Activated B cell treated with CpG ODN at 0.5 μM for 24 hours (primary cell): Measurements from ENCODE around the gene CHCHD3. TPM values are rescaled to one million over a fixed set of nuclear protein-coding genes. Genes with fewer than 3 reads are reported as not detected.
"Not testable (repeated sequence)": the region's sequence is repeated elsewhere in the genome, so short reads cannot be mapped to it uniquely, and the experiment has no call there.

ENCODE experiments used
- ATAC-seq: fragments of 200-7000 bp; cut with Tn5 transposase; one replicate; pipeline ENCODE4 v1.10.0; 2021; ENCODE audit warnings: low read depth, mild to moderate bottlenecking, moderate library complexity
- CTCF ChIA-PET: fragments of 350-600 bp; sonication (Branson Sonifier 250); formaldehyde crosslinking; loops from one replicate; lab custom pipeline; 2021; ENCODE audit warnings: antibody characterized with exemption; lab: Charles Lee
- POLR2A ChIA-PET: fragments of 350-600 bp; sonication (Branson Sonifier 250); formaldehyde crosslinking; loops from one replicate; lab custom pipeline; 2021; ENCODE audit warnings: antibody characterized with exemption; lab: Charles Lee
- DNase-seq: peaks from one replicate; pipeline ENCODE4 v3.0.0; 2022
- H3K27ac Mint-ChIP-seq: one replicate; pipeline ENCODE4 v1.8.0; 2020; ENCODE audit warnings: mixed read lengths
- H3K27me3 Mint-ChIP-seq: one replicate; pipeline ENCODE4 v1.8.0; 2021; ENCODE audit warnings: mixed read lengths
- H3K36me3 Mint-ChIP-seq: one replicate; pipeline ENCODE4 v1.8.0; 2021; ENCODE audit warnings: low read depth, mixed read lengths
- H3K4me1 Mint-ChIP-seq: one replicate; pipeline ENCODE4 v1.8.0; 2021; ENCODE audit warnings: mixed read lengths
- H3K4me3 Mint-ChIP-seq: one replicate; pipeline ENCODE4 v1.8.0; 2020; ENCODE audit warnings: mild to moderate bottlenecking, mixed read lengths
- H3K9me3 Mint-ChIP-seq: one replicate; pipeline ENCODE4 v1.8.0; 2020; ENCODE audit warnings: mixed read lengths
- intact Hi-C: fragments of 100-400 bp; cut with micrococcal nuclease; formaldehyde crosslinking; loops from one replicate; pipeline ENCODE4 v1.15.1; 2024
- total RNA-seq: library from RNA; stranded (reverse); gene quantifications from 2 replicates; pipeline ENCODE4 v1.2.3, GENCODE V29; 2022
- TF ChIP-seq, protein P1 (sequence below): fragments of 200-600 bp; IDR thresholded peaks from one replicate; pipeline ENCODE4 v1.8.0; 2022; ENCODE audit warnings: antibody characterized with exemption, mild to moderate bottlenecking

The CHCHD3 gene
- total RNA-seq, 1 donor from 2014 or later = 53.6 TPM

DNA sequence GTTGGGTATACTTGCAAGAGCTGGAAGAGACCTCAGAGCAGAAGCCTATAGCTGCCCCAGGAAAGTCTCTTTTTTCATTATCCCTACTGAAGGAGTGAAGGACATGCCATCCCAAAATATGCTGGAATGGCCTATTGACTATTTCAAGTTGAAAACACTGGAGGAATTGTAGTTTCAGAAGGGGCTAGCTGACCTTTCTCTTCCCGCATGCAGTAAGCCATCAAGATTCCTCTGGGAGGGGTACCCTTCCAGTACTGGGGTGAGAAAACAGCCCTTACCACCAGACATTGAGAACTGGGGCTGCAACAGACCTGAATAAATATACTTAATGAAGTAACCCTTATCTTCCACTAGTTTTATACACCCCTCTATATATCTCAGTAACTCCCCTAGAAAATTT, 41.7 kb downstream of the CHCHD3 start:
- no peak for DNase-seq
- peaks cover 4% of the 10 kb centered on the region for H3K9me3 Mint-ChIP-seq
- peaks cover 7% of the 10 kb centered on the region for H3K36me3 Mint-ChIP-seq
- TF ChIP-seq, protein P1, sequence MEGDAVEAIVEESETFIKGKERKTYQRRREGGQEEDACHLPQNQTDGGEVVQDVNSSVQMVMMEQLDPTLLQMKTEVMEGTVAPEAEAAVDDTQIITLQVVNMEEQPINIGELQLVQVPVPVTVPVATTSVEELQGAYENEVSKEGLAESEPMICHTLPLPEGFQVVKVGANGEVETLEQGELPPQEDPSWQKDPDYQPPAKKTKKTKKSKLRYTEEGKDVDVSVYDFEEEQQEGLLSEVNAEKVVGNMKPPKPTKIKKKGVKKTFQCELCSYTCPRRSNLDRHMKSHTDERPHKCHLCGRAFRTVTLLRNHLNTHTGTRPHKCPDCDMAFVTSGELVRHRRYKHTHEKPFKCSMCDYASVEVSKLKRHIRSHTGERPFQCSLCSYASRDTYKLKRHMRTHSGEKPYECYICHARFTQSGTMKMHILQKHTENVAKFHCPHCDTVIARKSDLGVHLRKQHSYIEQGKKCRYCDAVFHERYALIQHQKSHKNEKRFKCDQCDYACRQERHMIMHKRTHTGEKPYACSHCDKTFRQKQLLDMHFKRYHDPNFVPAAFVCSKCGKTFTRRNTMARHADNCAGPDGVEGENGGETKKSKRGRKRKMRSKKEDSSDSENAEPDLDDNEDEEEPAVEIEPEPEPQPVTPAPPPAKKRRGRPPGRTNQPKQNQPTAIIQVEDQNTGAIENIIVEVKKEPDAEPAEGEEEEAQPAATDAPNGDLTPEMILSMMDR = no peak
- H3K27ac Mint-ChIP-seq = no peak overlapping the region
- intact Hi-C loops = no loop called here
- H3K4me1 Mint-ChIP-seq = peaks cover 7% of the 10 kb centered on the region
- no peak for ATAC-seq
- ChIA-PET CTCF (no interaction called here), POLR2A (no interaction called here)
- no peak overlapping the region for H3K4me3 Mint-ChIP-seq
- H3K27me3 Mint-ChIP-seq = no peaks in the 10 kb centered on the region

DNA sequence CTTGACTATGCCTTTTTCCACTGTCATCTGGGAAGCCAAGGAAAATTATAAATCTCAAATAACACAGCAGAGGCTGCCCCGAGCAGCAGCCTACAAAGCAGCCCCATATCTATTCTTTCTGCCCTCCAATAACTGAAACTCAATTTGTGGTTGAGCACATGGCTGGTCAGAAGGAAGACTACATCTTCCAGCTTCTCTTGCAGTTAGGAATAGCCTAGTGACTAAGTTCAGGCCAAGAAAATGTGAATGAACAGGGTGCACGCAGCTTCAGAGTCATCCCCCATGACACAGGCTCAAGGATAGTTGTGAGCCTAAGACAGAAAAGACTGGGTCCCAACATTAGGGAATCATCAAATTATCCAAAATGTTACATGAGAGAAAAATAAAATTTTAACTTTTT, 42.3 kb downstream of the CHCHD3 start:
- H3K4me1 Mint-ChIP-seq = peaks cover 12% of the 10 kb centered on the region
- TF ChIP-seq, protein P1 = no peak
- H3K36me3 Mint-ChIP-seq = peaks cover 9% of the 10 kb centered on the region
- H3K4me3 Mint-ChIP-seq = no peak overlapping the region
- H3K27ac Mint-ChIP-seq = no peak overlapping the region
- H3K27me3 Mint-ChIP-seq = no peaks in the 10 kb centered on the region
- POLR2A ChIA-PET = no interaction called here
- intact Hi-C loops = loop anchor here (5.0 kb wide), 1 partner anchor 43 kb away; the partner anchor contains the start of gene CHCHD3
- DNase-seq (no peak), ATAC-seq (no peak)
- H3K9me3 Mint-ChIP-seq = peaks cover 4% of the 10 kb centered on the region
- CTCF ChIA-PET = no interaction called here

DNA sequence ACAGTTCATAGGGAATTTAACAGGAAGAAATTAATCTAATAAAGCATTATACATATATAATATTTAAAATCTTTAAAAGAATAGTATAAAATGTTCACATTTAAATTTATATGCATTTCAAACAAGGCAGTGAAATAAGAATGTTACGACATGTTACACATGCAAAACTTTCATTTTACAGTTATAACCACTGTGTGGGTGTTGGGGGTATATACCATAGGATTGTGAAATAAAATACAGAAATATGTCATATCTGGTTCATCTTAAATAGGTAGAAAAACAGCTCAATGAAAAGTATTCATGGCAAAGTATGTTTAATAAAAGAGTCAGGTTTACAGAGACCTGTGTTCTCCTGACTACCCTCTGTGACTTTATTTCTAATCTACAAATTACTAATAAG, 45.6 kb downstream of the CHCHD3 start:
- peaks cover 4% of the 10 kb centered on the region for H3K9me3 Mint-ChIP-seq
- H3K27me3 Mint-ChIP-seq = no peaks in the 10 kb centered on the region
- no peak for DNase-seq
- ChIA-PET POLR2A (no interaction called here), CTCF (no interaction called here)
- H3K4me3 Mint-ChIP-seq = no peak overlapping the region
- peaks cover 6% of the 10 kb centered on the region for H3K36me3 Mint-ChIP-seq
- intact Hi-C loops = loop anchor here (5.0 kb wide), 1 partner anchor 46 kb away; the partner anchor contains the start of gene CHCHD3
- no peak overlapping the region for H3K27ac Mint-ChIP-seq
- TF ChIP-seq, protein P1 = no peak
- peaks cover 13% of the 10 kb centered on the region for H3K4me1 Mint-ChIP-seq
- ATAC-seq = no peak

- peak overlapping the region; percentile 82 for H3K27ac Mint-ChIP-seq
- DNase-seq (peak; percentile 31), ATAC-seq (peak; percentile 95)
- H3K4me3 Mint-ChIP-seq = peak overlapping the region; percentile 55
- POLR2A ChIA-PET, H3K27me3 Mint-ChIP-seq, H3K9me3 Mint-ChIP-seq, CTCF ChIA-PET, H3K36me3 Mint-ChIP-seq: not testable (repeated sequence)
- peaks cover 13% of the 10 kb centered on the region for H3K4me1 Mint-ChIP-seq
- intact Hi-C loops = loop anchor here (5.0 kb wide), 1 partner anchor 47 kb away; the partner anchor contains the start of gene CHCHD3
These were observed 46.6 kb downstream of the CHCHD3 start for GRCh38 chr7:133035240-133035639.

DNA sequence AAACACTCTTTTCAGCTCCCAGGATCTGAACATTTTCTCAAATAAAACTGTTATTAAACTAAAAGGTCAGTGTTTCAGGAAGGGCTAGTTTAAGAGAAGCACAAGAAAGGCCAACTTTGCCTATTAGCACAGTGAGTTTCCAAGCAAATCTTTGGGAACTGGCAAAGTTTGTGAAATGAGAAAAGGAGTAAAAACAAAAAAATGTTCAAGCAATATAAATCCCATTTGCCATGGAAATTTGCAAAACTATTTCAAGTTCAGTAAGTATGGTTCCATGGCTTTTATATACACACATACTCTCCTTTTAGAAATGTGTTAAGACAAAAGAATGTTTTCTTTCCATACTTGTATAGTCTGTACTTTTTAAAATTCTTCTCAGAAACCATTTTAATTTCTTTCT, 51.5 kb downstream of the CHCHD3 start:
- H3K36me3 Mint-ChIP-seq = peaks cover 2% of the 10 kb centered on the region
- ATAC-seq (no peak), DNase-seq (no peak)
- ChIA-PET POLR2A (no interaction called here), CTCF (no interaction called here)
- intact Hi-C loops = no loop called here
- peaks cover 17% of the 10 kb centered on the region for H3K4me1 Mint-ChIP-seq
- no peaks in the 10 kb centered on the region for H3K27me3 Mint-ChIP-seq
- H3K9me3 Mint-ChIP-seq = peaks cover under 1% of the 10 kb centered on the region
- H3K4me3 Mint-ChIP-seq = no peak overlapping the region
- TF ChIP-seq, protein P1 = no peak
- H3K27ac Mint-ChIP-seq = no peak overlapping the region

GRCh38 chr7:133029463-133029862, 52.4 kb downstream of the CHCHD3 start:
- no peaks in the 10 kb centered on the region for H3K9me3 Mint-ChIP-seq
- intact Hi-C loops = no loop called here
- H3K27ac Mint-ChIP-seq = no peak overlapping the region
- peaks cover 11% of the 10 kb centered on the region for H3K4me1 Mint-ChIP-seq
- ChIA-PET POLR2A (no interaction called here), CTCF (no interaction called here)
- no peak for DNase-seq
- TF ChIP-seq, protein P1 = no peak
- no peak for ATAC-seq
- H3K36me3 Mint-ChIP-seq = no peaks in the 10 kb centered on the region
- H3K27me3 Mint-ChIP-seq = no peaks in the 10 kb centered on the region
- no peak overlapping the region for H3K4me3 Mint-ChIP-seq
